ENCODE measurements around the gene CYTH2.

Gene CYTH2

GRCh38 chr19:48524732-48525131 is 55.6 kb downstream of the CYTH2 start:
- H3K4me3 ChIP-seq (ENCODE audit: insufficient read depth, low read depth, low read length, poor library complexity, severe bottlenecking): no peak overlapping the region
- no peaks in the 10 kb centered on the region for H3K36me3 ChIP-seq (ENCODE audit: control insufficient read depth, insufficient read depth, low read length)
- DNase-seq: no peak
- H3K27me3 ChIP-seq (replicated peaks; ENCODE audit: control insufficient read depth, insufficient read depth, low read length, poor library complexity, severe bottlenecking): no peaks in the 10 kb centered on the region
- no peaks in the 10 kb centered on the region for H3K9me3 ChIP-seq (ENCODE audit: control insufficient read depth, low read length)
- H3K4me1 ChIP-seq (ENCODE audit: control insufficient read depth, insufficient read depth, low read length, poor library complexity, severe bottlenecking): no peaks in the 10 kb centered on the region
- no peak overlapping the region for H3K27ac ChIP-seq (ENCODE audit: insufficient read depth, low read length, poor library complexity, severe bottlenecking)

DNA sequence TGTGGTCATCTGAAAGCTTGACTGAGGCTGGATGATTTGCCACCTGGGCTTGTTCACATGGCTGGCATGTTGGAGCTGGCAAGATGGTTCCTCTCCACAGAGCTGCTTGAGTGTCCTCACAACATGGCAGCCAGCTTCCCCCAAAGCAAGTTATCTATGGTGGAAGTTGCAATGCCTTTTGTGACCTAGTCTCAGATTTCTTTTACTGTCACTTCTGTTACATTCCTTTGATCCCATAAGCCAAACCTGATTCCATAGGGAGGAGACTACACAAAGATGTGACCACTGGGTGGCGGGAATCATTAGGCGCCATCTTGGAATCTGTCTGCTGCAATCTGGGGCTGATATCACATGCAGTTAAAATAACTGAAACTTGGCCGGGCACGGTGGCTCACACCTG is 60.0 kb downstream of the CYTH2 start:
- DNase-seq: no peak
- no peaks in the 10 kb centered on the region for H3K27me3 ChIP-seq (replicated peaks; ENCODE audit: control insufficient read depth, insufficient read depth, low read length, poor library complexity, severe bottlenecking)
- no peak overlapping the region for H3K4me3 ChIP-seq (ENCODE audit: insufficient read depth, low read depth, low read length, poor library complexity, severe bottlenecking)
- H3K9me3 ChIP-seq (ENCODE audit: control insufficient read depth, low read length): no peaks in the 10 kb centered on the region
- H3K27ac ChIP-seq (ENCODE audit: insufficient read depth, low read length, poor library complexity, severe bottlenecking): no peak overlapping the region
- H3K4me1 ChIP-seq (ENCODE audit: control insufficient read depth, insufficient read depth, low read length, poor library complexity, severe bottlenecking): no peaks in the 10 kb centered on the region
- H3K36me3 ChIP-seq (ENCODE audit: control insufficient read depth, insufficient read depth, low read length): no peaks in the 10 kb centered on the region

- Histone ChIP-seq H3K4me3 (ENCODE audit: insufficient read depth, low read depth, low read length, poor library complexity, severe bottlenecking) (no peak overlapping the region), H3K4me1 (ENCODE audit: control insufficient read depth, insufficient read depth, low read length, poor library complexity, severe bottlenecking) (no peaks in the 10 kb centered on the region)
- no peak for DNase-seq
These were observed 61.0 kb downstream of the CYTH2 start for GRCh38 chr19:48530066-48530720.

DNA sequence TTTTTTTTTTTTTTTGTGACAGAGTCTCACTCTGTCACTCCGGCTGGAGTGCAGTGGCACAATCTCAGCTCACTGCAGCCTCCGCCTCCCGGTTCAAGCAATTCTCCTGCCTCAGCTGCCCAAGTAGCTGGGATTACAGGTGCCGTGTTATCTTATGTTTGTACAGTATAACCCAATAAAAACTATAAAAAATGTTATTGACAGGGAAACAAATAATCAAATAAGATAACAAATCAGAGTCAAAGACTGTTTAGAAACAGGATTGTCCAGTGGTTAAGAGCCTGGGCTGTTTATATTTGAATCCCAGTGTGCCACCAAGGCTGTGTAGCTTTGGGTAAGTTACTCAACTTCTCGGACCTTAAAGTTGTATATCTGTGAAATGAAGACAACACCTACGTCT is 61.6 kb downstream of the CYTH2 start:
- Histone ChIP-seq H3K9me3 (ENCODE audit: control insufficient read depth, low read length) (no peaks in the 10 kb centered on the region), H3K36me3 (ENCODE audit: control insufficient read depth, insufficient read depth, low read length) (no peaks in the 10 kb centered on the region), H3K27ac (ENCODE audit: insufficient read depth, low read length, poor library complexity, severe bottlenecking) (no peak overlapping the region), H3K4me3 (ENCODE audit: insufficient read depth, low read depth, low read length, poor library complexity, severe bottlenecking) (no peak overlapping the region), H3K4me1 (ENCODE audit: control insufficient read depth, insufficient read depth, low read length, poor library complexity, severe bottlenecking) (no peaks in the 10 kb centered on the region), H3K27me3 (replicated peaks; ENCODE audit: control insufficient read depth, insufficient read depth, low read length, poor library complexity, severe bottlenecking) (no peaks in the 10 kb centered on the region)
- no peak for DNase-seq

More at GRCh38 chr19:48530066-48530720, 61.0 kb downstream of the CYTH2 start:
- no peaks in the 10 kb centered on the region for H3K9me3 ChIP-seq (ENCODE audit: control insufficient read depth, low read length)
- no peaks in the 10 kb centered on the region for H3K27me3 ChIP-seq (replicated peaks; ENCODE audit: control insufficient read depth, insufficient read depth, low read length, poor library complexity, severe bottlenecking)
- H3K36me3 ChIP-seq (ENCODE audit: control insufficient read depth, insufficient read depth, low read length): no peaks in the 10 kb centered on the region
- H3K27ac ChIP-seq (ENCODE audit: insufficient read depth, low read length, poor library complexity, severe bottlenecking): no peak overlapping the region
